NCI-H2227 (cell line): ENCODE results near the gene LRG1.
"Not testable (repeated sequence)": the region's sequence is repeated elsewhere in the genome, so short reads cannot be mapped to it uniquely, and the experiment has no call there.

Source experiments
- DNase-seq: peaks from one replicate; lab custom pipeline; 2025; ENCODE audit not compliant: unreplicated experiment; lab: John Stamatoyannopoulos, UW

The LRG1 gene

DNA sequence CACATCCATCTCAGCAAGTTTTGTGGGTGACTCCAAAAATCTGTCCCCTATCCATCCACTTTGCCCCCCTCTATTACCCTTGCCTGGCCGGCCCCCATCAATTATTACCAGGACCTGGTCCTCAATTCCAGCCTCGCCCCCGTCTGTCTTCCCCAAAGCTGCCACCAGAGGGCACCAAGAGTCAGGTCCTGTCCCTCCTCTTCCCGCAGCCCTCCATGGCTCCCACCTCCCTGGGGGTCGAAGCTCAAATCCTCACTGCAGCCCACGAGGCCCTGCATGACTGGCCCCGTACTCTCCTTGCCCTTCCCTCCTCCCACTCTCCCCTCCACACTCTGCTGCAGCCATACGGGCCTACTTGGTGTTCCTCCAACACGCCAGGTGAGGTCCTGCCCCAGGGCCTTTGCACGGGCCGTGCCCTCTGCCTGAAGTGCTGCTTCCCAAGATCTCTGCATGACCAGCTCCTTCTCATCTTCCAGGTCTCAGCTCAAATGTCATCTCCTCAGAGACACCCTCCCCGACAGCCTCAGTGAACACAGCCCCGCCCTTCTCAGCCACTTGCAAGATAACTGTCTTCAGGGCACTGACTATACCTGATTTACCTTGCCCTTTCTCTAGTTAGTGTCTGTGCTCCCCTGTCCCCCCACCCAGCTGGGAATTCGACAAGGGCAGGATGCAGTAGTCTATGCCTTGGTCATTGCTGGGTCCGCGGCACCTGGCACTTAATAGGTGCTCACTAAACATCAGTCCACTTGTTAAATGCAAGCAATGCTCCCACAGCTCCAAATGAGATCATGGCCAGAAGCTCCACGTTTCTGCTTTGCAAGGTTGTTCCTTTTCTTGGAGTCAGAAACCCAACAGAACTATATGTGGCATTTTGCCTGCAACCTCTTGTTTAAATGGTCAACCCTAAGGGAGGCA, 36.4 kb upstream of the LRG1 start:
- peak; percentile 45 for DNase-seq

DNA sequence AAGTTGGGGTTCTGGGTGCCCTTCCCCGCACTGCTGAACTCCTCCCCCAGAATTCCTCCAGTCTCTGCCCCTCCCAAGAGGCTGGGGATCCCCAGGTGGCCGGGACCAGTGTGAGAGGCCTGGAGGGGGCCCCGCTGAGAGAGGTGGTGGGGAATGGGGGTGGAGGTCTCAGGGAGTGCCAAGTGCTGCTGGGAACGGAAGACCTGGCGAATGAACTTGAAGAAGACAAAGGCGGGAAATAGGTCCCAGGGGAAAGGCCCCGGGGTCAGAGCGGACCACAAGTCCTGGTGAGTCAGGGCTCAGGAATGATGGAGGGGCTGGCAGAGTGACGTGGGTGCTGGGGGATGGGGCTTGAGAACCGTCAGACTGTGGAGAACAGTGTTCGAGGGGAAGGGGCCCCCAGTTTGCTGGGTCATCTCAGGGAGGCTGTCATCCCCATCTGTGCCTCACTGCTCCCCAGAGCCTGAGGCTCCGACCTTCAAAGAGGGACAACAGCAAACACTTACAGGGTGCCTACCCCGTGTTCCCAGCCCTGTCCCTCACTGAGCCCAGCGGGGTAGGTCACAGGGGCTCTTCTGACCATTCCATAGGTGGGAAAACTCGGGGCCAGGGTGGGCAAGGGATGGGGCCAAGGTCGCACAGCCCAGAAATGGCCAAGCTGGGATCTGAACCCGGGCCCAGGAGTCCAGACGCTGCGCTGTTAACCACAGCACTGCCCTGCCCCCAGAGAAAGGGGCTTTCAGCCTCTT, 35.6 kb upstream of the LRG1 start:
- DNase-seq: no peak

GRCh38 chr19:4573682-4574081, 33.8 kb upstream of the LRG1 start:
- no peak for DNase-seq

DNA sequence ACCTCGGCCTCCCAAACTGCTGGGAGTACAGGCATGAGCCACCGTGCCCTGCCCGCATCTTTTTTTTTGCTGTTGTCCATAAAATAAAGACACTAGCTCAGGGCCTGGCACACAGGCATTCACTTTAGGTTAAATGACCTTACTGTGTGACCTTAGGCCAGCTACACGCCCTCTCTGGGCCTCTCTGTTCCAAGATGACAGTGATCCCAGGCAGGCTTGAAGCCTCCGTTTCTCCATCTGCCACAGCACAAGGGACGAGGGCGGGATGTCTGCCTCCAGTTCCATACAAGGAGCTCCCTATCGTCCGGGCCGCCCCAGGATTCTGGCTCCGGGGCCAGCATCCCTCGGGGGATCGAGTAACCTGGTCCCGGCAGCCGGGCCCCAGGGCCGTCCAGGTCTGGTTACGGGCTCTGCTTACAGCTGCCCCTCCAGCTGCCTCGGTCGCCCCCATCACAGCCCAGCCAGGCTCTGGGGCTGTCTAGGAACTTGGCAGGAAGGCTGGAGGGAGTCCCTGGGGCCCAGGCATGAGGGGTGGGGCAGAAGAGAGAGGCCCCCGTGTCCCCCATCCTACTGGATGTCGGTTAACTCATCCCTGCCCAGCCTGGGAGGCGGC, 31.6 kb upstream of the LRG1 start:
- DNase-seq: no peak

DNA sequence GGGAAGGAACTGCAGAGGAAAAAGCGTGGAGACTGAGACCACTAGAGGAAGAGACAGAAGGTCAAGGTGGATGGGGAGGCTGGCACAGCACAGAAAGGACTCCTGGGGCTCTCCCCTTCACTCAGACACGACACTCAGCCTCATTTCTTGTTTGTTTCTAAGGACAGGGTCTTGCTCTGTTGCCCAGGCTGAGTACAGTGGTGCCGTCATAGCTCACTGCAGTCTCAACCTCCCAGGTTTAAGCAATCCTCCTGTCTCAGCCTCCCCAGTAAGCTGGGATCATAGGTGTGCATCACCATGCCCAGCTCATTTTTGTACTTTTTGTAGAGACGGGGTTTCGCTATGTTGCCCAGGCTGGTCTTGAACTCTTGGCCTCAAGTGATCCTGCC, 31.1 kb upstream of the LRG1 start:
- DNase-seq: no peak

DNA sequence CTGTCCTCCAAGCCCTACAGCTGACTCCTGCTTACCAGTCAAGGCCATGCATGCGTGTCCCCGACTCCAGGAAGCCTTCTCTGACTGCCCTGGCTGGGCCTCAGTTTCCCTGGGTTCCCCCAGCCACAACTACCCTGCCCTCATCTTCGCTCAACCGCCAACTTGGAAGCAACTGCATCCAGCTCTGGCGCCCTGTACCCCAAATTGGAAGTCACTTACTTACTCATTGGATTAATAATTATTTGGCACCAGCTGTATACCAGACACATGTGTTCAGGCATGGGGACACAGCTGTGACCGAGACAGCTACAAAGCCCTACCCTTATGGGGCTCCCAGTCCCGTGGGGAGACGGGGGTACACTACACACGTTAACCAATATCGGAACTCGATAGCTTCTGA, 30.6 kb upstream of the LRG1 start:
- DNase-seq: no peak

GRCh38 chr19:4568886-4569285, 29.1 kb upstream of the LRG1 start:
- no peak for DNase-seq

DNA sequence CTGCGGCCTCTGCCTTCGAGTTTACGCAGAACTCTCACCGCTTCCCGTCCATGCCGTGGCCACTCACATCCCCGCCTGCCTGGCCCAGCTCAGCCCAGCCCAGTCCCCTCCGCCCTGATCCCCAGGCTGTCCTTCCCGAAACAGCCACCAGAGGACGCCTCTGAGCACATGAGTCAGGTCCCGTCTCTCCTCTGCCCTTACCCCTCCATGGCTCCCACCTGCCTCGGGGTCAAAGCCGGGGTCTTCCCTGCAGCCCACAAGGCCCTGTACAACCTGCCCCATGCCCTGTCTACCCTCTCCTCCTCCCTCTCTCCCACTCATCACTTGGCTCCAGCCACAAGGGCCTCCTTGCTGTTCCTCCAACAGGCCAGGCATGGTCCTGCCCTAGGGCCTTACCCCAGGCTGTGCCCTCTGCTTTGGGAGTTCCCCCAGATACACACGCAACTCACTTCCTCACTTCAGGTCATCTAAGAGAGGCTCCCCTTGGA, 27.8 kb upstream of the LRG1 start:
- DNase-seq: peak; percentile 47

DNA sequence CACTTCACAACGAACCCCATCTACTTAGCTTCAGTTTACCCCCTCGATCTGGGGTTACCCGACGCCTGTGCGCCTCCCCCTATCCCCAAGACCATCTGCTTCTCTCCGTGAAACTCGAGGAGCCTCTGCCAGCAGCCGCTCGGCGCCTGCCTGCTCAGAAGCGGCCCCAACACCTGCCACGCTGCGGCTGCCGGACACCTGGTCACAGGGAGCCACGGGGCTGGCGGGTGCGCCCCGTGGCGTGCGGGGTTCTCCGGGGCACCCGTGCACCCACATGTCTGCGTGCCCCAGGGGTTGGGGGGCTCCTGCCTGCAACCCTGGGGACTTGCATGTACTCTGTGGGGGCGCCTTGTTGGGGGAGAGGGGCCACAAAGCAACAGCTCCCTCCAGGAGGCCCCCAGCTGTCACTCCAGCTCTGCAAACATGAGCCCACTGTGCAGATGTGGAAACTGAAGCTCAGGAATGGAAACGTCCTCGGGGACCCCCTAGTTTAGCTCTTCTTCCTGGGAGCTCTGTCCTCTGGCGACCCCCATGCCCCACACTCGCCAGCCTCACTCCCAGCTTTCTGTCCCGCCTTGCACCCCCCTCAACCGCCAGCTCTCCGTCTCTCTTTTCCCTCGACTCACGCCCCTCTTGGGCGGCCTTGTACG, 26.7 kb upstream of the LRG1 start:
- DNase-seq: no peak

- not testable (repeated sequence) for DNase-seq
These were observed 23.7 kb upstream of the LRG1 start for GRCh38 chr19:4563562-4563961.

- DNase-seq: not testable (repeated sequence)
These were observed 22.2 kb upstream of the LRG1 start for GRCh38 chr19:4562085-4562484.

DNA sequence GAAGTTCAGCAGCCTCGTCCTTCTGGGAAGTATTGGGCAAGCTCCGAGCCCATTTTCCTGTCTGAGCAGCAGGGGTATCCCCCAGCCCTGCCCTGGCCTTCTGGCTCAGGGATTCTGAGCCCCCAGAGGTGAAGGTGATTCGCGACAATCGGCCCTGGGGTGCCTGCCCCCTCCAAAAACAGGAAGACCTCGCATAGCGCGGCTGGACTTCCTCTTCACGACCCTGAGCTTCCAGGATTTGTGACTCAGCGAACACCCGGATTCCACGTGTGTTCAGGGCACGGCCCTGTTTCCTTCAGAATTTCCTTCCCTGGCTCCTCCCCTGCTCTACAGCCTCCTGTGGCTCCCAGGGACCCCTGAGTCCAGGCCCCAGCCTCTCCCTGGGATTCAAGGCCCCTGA, 19.7 kb upstream of the LRG1 start, which contains the start of gene SEMA6B:
SEMA6B (minus strand) TSS at position 116 of the 400 bp plus-strand sequence. CDS start 1,227 bp downstream, outside the sequence.
- DNase-seq: no peak

DNA sequence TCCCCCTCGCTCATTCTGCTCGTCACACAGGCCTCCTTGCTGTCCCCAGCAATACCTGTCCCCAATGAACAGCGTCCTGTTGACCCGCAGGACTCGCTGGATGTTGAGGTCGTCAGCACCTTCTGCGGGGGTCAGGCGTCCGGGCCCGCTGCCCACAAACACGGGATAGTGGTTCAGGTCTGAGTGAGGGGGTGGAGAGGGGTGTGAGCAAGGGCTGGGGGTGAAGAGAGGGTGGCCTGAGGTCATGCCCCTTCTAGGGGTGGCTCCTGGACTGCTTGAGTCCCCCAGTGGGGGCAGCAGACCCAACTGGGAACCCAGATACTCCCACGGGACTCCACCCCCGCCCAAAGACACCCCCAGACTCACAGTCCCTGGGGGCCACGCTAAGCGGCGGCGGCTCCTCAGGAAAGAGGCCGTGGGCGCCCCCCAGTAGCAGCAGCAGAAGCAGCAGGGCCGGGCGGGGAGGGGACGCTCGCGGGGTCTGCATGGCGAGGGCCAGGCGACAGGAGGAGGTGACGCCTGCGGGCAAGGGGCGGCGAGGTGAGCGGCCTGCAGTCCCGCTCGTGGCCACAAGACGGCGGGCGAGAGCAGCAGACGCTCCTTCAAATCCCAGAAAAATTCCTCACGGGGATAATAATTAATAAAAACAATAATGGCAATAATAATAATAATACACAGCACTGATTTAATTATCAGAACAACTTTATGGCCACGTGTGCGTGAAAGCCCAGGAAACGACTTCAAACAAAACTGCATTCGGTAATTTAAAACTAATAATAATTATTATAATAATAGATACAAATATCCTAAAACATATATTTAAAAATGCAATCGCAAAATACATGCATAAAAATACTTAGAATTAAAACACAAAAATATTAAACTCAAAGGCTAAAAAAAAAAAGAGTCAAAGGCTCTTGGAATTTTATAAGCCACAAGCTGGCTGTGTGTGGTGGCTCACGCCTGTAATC, 18.4 kb upstream of the LRG1 start:
- peak; percentile 18 for DNase-seq

DNA sequence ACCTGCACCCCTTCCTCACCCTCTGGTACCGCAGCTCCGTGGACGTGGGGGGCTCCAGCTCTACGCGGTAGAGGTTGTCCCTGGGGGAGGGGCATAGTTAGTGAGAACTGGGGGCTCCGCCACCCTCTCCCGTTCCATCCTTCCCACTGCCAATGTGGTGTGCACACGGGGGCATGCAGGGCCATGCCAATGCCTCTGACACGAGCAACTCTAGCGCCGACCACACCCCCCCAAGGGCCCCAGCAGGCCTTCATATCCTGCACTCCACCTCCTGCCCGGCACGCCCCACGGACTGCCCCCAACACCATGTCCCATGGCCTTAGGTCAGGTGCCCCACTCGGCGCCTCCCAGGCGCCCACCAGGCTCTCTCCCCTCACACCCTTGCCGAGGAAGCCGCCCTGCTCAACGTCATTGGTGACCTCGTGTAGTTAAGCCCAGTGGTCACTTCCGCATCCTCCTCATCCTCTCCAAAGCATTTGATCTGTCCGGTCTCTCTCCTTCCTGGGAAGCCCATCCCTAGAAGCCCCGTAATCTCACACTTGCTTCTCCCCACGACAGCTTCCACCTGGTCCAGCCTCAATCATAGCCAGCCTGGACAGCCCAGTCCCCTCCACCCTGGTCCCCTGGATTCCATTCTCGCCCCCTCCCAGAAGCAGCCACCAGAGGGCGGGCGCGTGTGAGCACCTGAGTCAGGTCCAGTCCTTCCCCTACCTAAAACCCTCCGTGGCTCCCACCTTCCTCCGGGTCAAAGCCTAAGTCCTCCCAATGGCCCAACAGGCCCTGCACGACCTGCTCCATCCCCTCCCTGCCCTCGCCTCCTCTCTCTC, 17.5 kb upstream of the LRG1 start:
- DNase-seq: no peak

DNA sequence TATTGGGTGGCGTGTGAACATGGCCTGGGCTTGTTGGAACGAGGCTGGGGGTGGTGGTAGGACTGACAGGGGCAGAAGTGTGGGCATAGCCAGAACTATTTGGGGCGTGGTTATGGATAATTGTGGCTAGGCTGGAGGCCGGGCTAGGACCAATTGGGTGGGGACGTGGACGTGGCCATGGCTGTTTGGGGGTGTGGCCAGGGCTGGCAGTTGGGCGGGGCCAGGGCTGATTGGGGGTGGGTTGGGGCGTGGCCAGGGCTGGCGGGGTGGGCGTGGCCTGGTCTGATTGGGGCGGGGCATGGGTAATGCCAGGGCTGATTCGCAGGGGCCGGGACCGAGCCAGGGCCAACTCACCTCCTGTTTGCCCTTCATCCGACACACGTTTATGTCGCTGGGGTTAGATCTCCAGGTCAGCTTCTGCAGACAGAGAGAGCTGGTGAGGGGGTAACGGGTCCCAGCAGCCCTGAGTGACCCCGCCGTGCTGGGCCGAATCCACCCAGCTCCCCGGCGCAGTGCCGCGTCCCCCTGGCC, 16.8 kb upstream of the LRG1 start:
- DNase-seq: no peak

- DNase-seq: no peak
These were observed 16.1 kb upstream of the LRG1 start for GRCh38 chr19:4555657-4556561.

- no peak for DNase-seq
These were observed 14.9 kb upstream of the LRG1 start for GRCh38 chr19:4554717-4555116.

GRCh38 chr19:4553775-4554174, 13.9 kb upstream of the LRG1 start:
- no peak for DNase-seq
